RKO (cell line): ENCODE results near the gene KIAA1958.
A peak's percentile ranks its signal among the peaks of the same experiment; 100 is the strongest.
"Not testable (repeated sequence)": the region's sequence is repeated elsewhere in the genome, so short reads cannot be mapped to it uniquely, and the experiment has no call there.

Source experiments
- DNase-seq: peaks from one replicate; pipeline ENCODE4 v3.0.0-alpha.2; 2016; ENCODE audit warnings: low spot score

Gene KIAA1958

GRCh38 chr9:112489039-112489546, 2.5 kb downstream of the KIAA1958 start:
- peak; percentile 23 for DNase-seq

GRCh38 chr9:112489876-112490666, 3.4 kb downstream of the KIAA1958 start:
- no peak for DNase-seq

- no peak for DNase-seq
These were observed 6.9 kb downstream of the KIAA1958 start for GRCh38 chr9:112493393-112494137.

- peak; percentile 40 for DNase-seq
These were observed 7.5 kb downstream of the KIAA1958 start for GRCh38 chr9:112494153-112494552.

GRCh38 chr9:112495614-112496013, 9.0 kb downstream of the KIAA1958 start:
- DNase-seq = no peak

- DNase-seq = no peak
These were observed 9.6 kb downstream of the KIAA1958 start for GRCh38 chr9:112496074-112496722.

GRCh38 chr9:112500842-112501241, 14.2 kb downstream of the KIAA1958 start:
- DNase-seq = no peak

- DNase-seq = no peak
These were observed 14.7 kb downstream of the KIAA1958 start for GRCh38 chr9:112501287-112501686.

GRCh38 chr9:112502175-112502946, 15.7 kb downstream of the KIAA1958 start:
- no peak for DNase-seq

GRCh38 chr9:112503170-112503569, 16.5 kb downstream of the KIAA1958 start:
- no peak for DNase-seq

- DNase-seq = no peak
These were observed 18.5 kb downstream of the KIAA1958 start for GRCh38 chr9:112505086-112505485.

GRCh38 chr9:112505607-112506006, 19.0 kb downstream of the KIAA1958 start:
- no peak for DNase-seq

- no peak for DNase-seq
These were observed 19.9 kb downstream of the KIAA1958 start for GRCh38 chr9:112506571-112506970.

GRCh38 chr9:112507001-112507680, 20.5 kb downstream of the KIAA1958 start:
- DNase-seq = no peak

- DNase-seq = no peak
These were observed 21.8 kb downstream of the KIAA1958 start for GRCh38 chr9:112508377-112508776.

- not testable (repeated sequence) for DNase-seq
These were observed 25.8 kb downstream of the KIAA1958 start for GRCh38 chr9:112512377-112512776.

- DNase-seq = no peak
These were observed 30.1 kb downstream of the KIAA1958 start for GRCh38 chr9:112516769-112517168.

- DNase-seq = no peak
These were observed 33.4 kb downstream of the KIAA1958 start for GRCh38 chr9:112520069-112520468.

GRCh38 chr9:112520656-112521055, 34.0 kb downstream of the KIAA1958 start:
- no peak for DNase-seq

GRCh38 chr9:112526973-112527372, 40.3 kb downstream of the KIAA1958 start:
- no peak for DNase-seq

GRCh38 chr9:112527959-112528358, 41.3 kb downstream of the KIAA1958 start:
- no peak for DNase-seq
